UCSD-AML1 (cell line): ENCODE results near the gene CENPP.
"Not testable (repeated sequence)": the region's sequence is repeated elsewhere in the genome, so short reads cannot be mapped to it uniquely, and the experiment has no call there.

Source experiments
- DNase-seq: peaks from one replicate; lab custom pipeline; 2025; ENCODE audit not compliant: unreplicated experiment; lab: John Stamatoyannopoulos, UW

Gene CENPP

DNA sequence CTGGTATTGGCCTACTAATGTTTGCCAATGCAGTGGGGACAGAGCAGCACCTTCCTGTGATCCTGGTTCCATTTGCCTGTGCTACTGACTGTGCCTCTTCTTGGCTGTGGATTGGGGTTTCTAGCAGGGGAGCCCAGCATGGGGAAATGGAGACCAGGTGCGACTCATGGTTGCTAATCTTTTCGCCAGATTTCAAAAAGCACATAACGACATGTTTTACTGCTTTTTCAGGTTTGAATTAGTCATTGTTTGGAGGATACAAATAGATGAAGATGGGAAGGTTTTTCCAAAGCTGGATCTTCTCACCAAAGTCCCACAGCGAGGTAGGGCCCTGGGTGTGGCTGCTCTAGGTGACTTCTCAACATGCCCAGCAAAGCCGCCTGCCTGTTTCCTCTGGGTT lies 286.5 kb downstream of the CENPP start:
- DNase-seq, result no peak

- no peak for DNase-seq
Measured at GRCh38 chr9:92612816-92613215, 287.1 kb downstream of the CENPP start.

- DNase-seq, result no peak
Measured at GRCh38 chr9:92613268-92614122, 287.7 kb downstream of the CENPP start.

DNA sequence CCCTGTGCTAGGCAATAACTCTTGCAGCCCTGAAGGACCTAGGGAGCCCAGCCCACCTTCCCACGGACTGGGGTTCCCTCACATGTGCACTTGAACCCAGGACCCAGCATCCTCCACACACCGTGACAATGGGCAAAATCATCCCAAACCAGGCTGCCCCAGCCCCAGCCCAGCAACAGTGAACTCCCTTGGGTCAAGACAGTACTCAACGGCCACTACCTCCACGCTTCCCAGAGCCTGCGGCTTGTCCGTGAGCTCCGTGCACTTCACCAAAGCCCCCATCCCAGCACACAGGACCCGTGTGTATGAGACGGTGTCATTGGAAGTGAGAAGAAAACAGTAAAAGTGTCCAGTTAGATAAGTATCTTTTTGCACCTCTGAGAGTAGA lies 288.4 kb downstream of the CENPP start:
- DNase-seq, result no peak

DNA sequence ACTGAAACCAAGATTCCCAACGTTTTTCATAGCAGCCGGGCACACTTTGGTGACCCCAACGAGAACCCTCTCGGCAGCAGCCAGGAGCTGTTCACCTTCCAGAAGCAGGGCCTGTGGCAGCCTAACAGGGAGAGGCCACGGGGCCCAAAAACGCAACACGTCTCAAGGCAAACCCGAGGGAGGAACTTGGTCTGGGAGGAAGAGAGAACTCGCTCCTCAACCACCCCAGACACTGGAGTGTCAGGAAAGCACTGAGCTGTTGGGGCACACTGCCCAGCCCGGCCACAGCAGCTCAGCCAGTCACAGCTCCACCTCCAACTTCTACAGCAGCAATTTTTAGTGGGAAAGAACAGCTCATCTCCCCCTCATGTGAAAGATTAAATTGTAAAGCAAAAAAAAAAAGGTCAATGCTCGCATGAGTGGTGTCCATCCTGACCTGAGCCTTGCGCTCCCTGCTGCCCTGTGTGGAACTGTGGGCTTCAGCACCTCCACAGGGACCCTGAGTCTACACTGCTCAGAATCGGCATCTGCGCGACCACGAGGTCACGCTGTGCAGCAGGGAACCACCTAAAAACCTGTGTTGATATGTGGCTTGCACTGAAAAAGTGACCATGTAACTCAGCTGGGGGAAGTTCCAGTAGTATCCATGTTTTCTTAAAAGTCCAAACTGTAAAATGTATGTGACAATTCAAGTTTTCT lies 289.2 kb downstream of the CENPP start:
- no peak for DNase-seq

DNA sequence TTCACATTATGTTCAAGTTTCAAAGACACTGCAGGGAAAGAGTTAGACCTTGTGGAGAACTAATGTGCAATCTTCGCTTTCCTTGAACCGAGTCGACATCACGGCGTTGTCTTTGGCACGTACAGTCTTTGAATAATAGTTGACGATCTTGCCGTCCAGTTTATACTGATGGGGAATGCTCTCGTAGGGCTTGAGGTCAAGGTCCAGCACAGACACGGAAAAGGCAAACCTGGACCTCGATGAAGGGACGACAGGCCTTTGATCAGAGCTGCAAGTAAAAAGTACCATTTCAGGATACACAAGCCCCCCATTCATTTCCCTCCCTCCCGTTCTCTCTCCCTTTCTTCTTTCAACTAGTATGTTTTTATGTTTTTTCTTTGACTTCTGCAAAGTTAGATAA lies 290.0 kb downstream of the CENPP start:
- no peak for DNase-seq

GRCh38 chr9:92616199-92616641 lies 290.5 kb downstream of the CENPP start:
- no peak for DNase-seq

GRCh38 chr9:92616655-92617111 lies 290.9 kb downstream of the CENPP start:
- no peak for DNase-seq

GRCh38 chr9:92617195-92617813 lies 291.6 kb downstream of the CENPP start:
- DNase-seq, result no peak

DNA sequence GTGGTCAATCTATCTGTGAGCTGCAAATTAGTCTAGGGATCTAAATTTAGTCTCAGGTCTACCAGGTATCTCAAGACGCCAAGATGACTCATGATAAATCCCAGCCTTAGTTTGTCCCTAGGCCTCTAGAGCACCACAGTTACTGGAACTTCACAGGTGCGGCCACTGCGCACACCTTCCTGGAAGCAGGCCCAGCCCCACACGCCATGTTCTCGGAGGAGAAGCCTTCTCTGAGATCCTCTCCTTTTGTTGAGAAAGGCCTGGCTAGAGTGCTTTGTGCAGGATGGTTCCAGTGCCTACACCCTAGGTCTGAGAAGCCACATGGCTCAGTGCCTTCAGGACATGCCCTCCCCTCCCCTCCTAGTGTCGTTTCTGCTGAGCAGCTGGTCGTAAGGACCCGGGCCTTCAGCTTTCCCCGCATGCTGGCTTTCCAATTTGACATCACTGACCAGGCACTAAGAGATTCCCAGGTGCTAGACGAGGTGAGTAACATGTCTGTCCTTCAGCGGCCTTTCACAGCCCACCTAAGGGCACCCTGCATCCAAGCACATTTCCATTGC lies 292.3 kb downstream of the CENPP start:
- no peak for DNase-seq

DNA sequence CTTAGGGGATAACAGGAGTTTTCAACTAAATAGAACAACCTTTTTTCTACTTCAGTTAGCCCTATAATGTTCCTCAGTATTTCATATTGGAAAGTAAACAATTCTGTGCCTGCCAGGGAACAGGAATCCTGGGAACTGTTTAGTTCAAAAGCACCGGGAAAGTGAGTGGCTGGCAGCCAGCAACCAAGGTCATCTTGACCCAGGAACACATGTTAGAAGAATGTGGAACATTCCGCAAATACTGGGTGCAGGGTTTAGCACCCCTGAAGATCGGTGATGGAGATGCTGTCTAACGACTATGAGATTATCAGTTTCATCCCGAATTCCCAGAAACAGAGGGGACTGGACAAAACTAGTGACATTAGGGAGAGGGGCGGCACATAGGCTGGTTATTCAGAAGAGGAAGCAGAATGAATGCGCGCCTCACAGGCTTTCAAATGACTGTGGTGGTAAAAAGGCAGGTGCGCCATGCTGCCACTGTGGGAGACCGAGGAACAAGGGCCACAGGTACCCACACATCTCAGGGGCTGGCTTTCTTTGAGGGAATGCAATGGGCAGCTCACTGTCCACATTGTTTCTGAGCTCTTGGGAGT lies 293.0 kb downstream of the CENPP start:
- no peak for DNase-seq

GRCh38 chr9:92619601-92620300 lies 294.0 kb downstream of the CENPP start:
- DNase-seq, result no peak

- DNase-seq, result no peak
Measured at GRCh38 chr9:92620845-92621244, 295.1 kb downstream of the CENPP start.

- not testable (repeated sequence) for DNase-seq
Measured at GRCh38 chr9:92623936-92624335, 298.2 kb downstream of the CENPP start.

DNA sequence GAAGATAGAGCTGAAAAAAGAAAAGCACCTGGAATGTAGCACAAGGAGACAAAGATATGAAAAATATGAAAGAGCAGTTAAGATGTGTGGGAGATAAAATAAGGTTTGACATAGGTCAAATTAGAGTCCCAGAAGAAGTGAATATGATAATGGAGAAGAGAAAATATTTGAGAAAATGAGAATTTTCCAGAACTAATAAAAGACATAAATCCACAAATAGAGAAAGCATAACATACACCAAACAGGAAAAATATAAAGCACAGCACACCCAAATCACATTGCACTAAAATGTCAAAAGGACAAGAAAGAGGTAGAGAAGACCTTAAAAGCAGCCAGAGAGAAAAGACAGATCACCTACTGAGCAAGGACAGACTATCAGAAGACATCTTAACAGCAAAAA lies 300.7 kb downstream of the CENPP start:
- DNase-seq, result no peak

DNA sequence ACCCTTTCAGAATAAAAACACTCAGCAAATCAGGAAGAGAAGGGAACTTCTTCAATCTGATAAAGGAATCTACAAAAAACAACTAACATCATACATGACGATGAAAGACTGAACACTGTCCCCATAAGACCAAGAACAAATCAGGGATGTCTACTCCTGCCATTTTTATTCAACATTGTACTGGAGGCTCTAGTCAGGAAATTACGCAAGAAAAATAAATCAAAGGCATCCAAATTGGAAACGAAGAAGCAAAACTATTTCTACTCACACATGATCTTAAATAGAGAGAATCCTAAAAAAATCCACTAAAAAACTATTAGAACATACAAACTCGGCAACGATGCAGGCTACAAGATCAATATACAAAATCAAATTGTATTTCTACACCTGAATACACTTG lies 301.9 kb downstream of the CENPP start:
- DNase-seq, result no peak

- DNase-seq, result no peak
Measured at GRCh38 chr9:92631452-92632343, 305.9 kb downstream of the CENPP start.

DNA sequence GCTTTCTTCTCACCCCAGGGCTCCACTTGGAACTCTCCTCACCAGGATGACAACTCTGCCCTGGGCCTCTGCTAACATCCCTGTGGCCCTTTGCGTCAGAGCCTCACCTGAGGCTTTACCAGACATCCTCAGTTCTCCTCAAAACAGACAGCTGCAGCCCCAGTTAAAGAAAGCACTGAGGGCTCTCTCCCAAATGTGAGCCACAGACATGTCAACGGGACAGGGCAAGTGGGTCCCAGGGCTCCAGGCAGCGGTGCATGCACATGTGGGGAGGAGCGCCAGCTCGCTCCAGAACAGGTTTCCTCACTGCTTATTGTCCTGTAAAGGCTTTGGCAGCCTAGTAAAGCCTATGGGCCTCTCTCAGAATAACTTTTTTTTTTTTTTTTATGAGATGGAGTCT lies 306.9 kb downstream of the CENPP start:
- DNase-seq, result no peak

DNA sequence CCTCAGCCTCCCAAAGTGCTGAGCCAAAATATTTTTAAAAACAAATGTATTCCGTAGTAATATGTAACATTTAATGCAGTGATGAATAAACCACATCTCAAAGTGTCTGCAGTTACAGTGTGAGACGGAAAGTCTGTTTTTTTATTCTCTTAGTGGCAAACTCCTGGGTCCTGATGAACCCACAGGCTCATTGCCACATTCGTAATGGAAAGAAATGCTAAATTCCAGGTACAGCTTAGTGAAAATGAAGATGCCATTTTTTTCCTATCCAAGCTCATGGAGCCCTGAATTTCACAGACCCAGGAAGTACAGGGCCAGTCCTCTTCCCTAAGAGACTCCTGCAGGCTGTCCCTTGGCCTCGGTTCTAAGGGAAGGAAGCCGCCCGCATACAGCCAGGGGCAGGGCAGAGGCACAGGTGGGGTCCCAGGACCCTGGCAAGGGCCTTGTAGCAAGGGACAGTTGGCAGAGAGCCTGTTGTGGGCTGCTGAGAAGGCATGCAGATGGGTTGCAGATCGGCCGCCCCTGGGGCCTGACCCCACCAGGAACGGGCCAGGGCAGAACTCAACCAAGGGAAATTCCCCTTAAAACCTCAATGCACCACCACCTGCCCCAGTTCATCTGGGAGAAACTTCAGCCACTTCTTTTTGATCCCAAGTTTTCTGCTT lies 308.0 kb downstream of the CENPP start:
- no peak for DNase-seq
